GM18526 (cell line): ENCODE measurements around the gene ARID3B.

Source experiments
- POLR2A ChIP-seq: IDR thresholded peaks from 3 replicates; pipeline ENCODE4 v1.6.1; 2011; ENCODE audit not compliant: insufficient read length; ENCODE audit errors: extremely low read depth

ARID3B gene

GRCh38 chr15:74619916-74620635 lies 79.1 kb downstream of the ARID3B start:
- no peak for TF ChIP-seq POLR2A

- TF ChIP-seq POLR2A, result no peak
Observed at GRCh38 chr15:74620636-74621545, 79.9 kb downstream of the ARID3B start.

- TF ChIP-seq POLR2A, result no peak
Observed at GRCh38 chr15:74621546-74621920, 80.5 kb downstream of the ARID3B start.

DNA sequence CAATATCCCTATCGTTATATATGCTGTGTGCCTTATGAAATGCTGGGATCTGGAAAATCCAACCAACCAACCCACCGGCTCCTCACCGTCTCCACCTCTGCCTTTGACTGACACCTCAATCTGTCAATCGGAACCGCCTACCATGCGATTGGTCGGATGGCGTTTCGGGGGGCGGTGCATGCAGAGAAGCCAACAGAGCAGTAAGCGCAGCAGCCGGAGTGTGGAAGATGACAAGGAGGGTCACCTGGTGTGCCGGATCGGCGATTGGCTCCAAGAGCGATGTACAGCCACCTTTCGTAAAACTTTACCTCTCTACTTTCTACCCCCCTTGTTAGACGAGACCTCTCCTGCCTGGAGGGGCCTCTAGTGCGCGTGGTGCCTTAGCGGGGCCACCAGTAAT lies 80.9 kb downstream of the ARID3B start:
- TF ChIP-seq POLR2A, result no peak

- TF ChIP-seq POLR2A, result no peak
Observed at GRCh38 chr15:74622758-74623157, 81.7 kb downstream of the ARID3B start.

DNA sequence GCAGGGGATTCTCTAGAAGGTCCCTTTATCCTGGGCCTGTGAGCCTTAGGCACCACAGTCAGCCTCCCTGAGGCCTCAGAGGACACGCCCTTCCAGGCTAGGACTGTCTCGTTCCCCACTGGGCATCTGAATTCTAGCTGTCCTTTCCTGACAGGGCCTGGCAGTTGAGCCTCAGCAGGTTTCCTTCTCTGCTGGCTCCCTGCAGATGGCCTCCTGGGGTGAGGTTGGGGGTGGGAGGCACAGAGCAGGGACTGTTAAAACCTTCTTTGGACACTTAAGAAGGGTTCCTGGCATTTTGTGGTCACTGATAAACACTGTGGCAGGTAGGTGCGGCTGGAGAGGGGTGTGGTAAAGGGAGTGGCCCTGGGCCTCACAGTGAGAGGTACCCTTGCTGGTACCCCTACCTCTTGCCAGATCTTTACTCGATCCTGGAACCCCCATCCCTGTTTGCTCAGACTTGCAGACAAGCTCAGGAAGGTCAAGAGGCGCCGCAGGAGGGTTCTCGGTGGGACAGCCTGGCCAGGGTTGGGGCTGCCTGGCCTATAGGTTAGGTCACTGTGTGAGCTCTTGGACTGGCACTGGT lies 83.1 kb downstream of the ARID3B start:
- TF ChIP-seq POLR2A, result no peak

GRCh38 chr15:74625693-74626092 lies 84.7 kb downstream of the ARID3B start:
- no peak for TF ChIP-seq POLR2A

DNA sequence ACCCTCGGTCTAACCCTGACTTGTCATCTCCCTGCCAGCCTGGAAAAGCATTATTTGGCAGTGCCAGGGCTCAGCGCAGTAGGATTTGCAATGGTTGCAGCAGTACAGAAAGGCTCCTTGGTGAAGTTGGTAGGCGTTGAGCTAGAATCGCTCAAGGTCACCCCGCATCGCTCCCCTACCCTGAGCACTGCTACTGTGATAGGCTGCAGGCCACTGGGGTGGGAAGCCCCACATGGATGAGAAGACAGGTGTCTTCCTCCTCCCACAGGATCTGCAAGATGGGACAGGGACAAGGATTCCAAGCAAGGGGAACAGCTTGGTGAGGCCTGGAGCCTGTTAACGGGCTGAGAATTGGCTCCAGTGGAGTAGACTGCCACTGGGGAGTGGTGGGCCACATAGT lies 85.3 kb downstream of the ARID3B start:
- no peak for TF ChIP-seq POLR2A

- TF ChIP-seq POLR2A, result no peak
Observed at GRCh38 chr15:74626752-74627692, 86.0 kb downstream of the ARID3B start.

DNA sequence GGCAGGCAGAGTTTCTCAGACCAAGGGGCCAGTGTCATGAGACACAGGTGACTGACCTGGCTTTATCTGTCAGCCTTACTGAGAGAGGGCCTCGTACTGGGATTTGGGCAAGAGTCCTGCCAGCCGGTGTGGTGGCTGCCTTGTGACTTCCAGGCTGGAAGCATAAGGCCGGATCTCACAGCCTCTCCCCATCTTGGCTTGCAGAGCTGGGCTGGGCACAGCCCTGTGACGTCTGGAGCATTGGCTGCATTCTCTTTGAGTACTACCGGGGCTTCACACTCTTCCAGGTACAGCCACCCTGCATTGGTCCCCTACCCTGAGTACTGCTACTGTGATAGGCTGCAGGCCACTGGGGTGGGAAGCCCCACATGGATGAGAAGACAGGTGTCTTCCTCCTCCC lies 86.7 kb downstream of the ARID3B start:
- TF ChIP-seq POLR2A, result no peak

GRCh38 chr15:74628199-74628598 lies 87.2 kb downstream of the ARID3B start:
- TF ChIP-seq POLR2A, result no peak

DNA sequence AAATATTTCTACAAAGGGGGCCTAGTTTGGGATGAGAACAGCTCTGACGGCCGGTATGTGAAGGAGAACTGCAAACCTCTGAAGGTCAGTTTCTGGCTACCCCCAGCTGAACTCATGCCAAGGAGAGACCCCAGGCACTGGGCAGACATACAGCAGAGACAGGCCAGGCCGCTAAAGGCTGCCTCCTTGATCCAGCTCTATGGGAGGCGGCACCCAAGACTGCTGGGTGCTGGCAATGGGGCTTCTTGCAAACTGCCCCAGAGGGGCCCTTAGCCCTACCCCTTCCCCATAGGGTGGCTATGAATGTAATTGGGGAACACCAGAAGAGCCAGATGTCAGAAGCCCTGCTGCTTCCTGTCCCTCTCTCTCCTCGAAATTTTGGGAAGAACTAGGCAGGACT lies 87.9 kb downstream of the ARID3B start:
- no peak for TF ChIP-seq POLR2A

- no peak for TF ChIP-seq POLR2A
Observed at GRCh38 chr15:74630284-74631086, 89.5 kb downstream of the ARID3B start.

DNA sequence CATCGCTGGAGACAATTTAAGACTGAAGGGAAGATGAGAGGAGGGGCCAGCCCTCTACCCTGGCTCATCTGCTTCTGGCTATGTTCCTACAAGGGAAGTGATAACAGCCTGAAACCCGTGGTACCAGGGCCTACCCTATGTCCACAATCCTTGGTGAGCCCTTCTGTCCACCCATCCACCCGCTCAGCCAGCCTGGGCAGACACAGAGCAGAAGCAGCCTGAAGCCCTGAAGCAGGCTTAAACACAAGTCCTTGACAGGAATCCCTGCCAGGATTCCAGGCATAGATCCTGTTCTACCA lies 90.0 kb downstream of the ARID3B start:
- TF ChIP-seq POLR2A, result no peak

DNA sequence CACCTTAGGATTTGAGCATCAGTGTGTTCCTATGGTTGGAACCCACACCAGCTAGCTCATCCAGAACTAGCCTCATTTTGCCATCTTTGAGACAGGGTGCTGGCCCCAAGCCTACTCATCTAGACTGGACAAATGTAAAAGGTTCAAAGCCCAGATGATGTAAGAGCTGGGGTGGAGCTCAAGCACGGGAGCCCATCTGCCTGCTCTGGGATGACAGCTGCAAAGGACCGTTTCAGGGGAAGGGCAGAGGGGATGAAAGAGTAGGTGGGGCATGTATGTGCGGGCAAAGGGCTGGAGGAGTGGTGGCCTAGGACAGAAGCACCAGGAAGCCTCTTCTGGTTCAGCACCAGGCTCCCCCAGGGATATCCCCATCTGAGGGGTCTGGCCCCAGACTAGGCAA lies 90.4 kb downstream of the ARID3B start:
- TF ChIP-seq POLR2A, result no peak
